ENCODE measurements around the gene NET1. TPM values are rescaled to one million over a fixed set of nuclear protein-coding genes. Genes with fewer than 3 reads are reported as not detected.

NET1 gene
- total RNA-seq, result 100 to 1,000 TPM; 272 to 430 (median 363) TPM

DNA sequence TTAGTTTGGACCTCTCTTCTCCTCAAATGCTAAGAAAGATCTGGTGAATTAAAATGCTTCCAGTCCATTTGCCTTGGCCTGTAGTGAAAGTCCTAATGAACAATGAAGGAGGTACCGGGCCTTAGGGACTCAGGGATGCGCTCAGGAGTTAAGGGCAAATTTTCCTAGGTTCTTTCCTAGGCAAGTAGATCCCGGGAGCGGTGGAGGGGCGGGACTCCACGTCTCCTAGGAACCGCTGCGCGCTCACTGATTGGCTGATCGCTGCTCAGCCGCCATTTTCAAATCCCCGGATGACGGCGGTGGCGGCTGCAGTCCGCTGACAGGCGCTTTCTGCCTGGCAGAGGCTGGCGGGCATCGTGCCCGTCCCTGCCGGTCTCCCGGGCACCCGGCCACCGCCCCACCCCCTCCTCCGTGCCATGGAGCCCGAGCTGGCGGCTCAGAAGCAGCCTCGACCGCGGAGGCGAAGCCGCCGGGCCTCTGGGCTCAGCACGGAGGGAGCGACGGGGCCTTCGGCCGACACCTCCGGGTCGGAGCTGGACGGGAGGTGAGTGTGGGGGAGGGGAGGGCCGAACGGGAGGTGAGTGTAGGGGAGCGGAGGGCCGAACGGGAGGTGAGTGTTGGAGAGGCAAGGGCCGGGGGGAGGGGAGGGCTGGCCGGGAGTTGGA, at the start of gene NET1:
Gene NET1 (plus strand): TSS at position 281 of the 665 bp plus-strand sequence. CDS start 136 bp downstream, at position 417.
- TF ChIP-seq EP300 (IDR thresholded peaks at IDR 0.05), result no peak
- peak; percentile 69 to 70 for TF ChIP-seq POLR2AphosphoS5 (IDR thresholded peaks at IDR 0.05)
- no peak for TF ChIP-seq CTCF (IDR thresholded peaks at IDR 0.05)
- TF ChIP-seq POLR2A (IDR thresholded peaks at IDR 0.05; ENCODE audit: low read depth), result peak; percentile 29
- intact Hi-C loops (cut with DNase I), result no loop called here
- DNase-seq (ENCODE audit: extremely low spot score), result peak; percentile 96
- peak within 1 kb of the TSS; percentile 74 to 93 (median 84) for H3K4me3 ChIP-seq
- peak within 1 kb of the TSS; percentile 82 to 86 (median 82) for H3K27ac ChIP-seq (replicated peaks in 1 of 4)
- H3K36me3 ChIP-seq, result no peaks in the 10 kb centered on the region
- no peaks in the 10 kb centered on the region for H3K9me3 ChIP-seq
- H3K4me1 ChIP-seq, result peaks cover 4 to 23% (median 19%) of the 10 kb centered on the region in 4 donors
- WGBS, result 0% methylated on average over 17 of the region's 48 CpGs
- no peaks in the 10 kb centered on the region for H3K27me3 ChIP-seq

DNA sequence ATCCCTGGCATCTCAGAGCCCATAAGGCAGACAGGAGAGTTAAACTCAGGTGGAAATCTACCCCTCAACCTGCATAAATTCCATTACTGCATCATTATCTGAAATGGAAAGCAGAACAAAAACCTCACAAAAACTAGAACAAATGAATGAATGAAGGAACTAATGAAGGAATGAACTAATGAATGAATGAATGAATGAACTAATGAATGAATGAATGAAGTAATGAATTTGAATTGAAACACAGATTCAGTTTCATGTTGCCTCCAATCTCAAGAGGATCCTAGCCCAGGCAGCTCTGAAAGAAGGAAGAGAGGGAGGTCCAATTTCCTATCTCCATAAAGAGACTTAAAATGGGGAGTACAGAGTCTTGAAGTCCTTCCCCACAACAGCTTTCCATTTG, 49.5 kb upstream of the NET1 start:
- Histone ChIP-seq H3K4me3 (no peak overlapping the region), H3K4me1 (no peaks in the 10 kb centered on the region), H3K27me3 (peaks cover 0 to 40% (median 2%) of the 10 kb centered on the region in 4 donors), H3K36me3 (no peaks in the 10 kb centered on the region), H3K27ac (replicated peaks in 1 of 4) (no peak overlapping the region), H3K9me3 (no peaks in the 10 kb centered on the region)
- intact Hi-C loops (cut with DNase I), result no loop called here
- TF ChIP-seq POLR2AphosphoS5 (IDR thresholded peaks at IDR 0.05), result no peak
- no peak for TF ChIP-seq EP300 (IDR thresholded peaks at IDR 0.05)
- no peak for TF ChIP-seq POLR2A (IDR thresholded peaks at IDR 0.05; ENCODE audit: low read depth)
- no peak for TF ChIP-seq CTCF (IDR thresholded peaks at IDR 0.05)
- DNase-seq (ENCODE audit: extremely low spot score), result no peak

DNA sequence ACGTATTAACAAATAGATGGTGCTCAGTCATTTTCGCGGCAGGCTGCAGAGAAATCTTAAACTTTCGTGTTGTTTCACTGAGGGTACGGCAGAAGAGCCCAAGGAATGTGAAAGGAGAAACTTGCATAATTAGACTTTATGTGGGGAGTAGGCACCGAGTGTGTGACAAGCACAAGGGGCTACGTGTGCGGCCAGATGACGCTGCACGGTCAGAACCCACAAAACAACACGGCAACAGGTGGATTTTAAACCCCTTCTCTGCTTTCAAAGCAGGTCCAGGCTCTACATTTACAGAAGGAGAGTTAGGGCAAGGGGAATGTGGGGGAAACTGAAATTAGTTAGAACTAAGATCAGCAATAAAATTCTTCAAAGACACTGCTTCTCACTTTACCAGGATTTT, 48.0 kb upstream of the NET1 start:
- Histone ChIP-seq H3K27me3 (peaks cover 0 to 36% (median 2%) of the 10 kb centered on the region in 4 donors), H3K36me3 (no peaks in the 10 kb centered on the region), H3K27ac (replicated peaks in 1 of 4) (no peak overlapping the region), H3K4me1 (no peaks in the 10 kb centered on the region), H3K4me3 (no peak overlapping the region), H3K9me3 (no peaks in the 10 kb centered on the region)
- TF ChIP-seq POLR2A (IDR thresholded peaks at IDR 0.05; ENCODE audit: low read depth), result no peak
- no peak for TF ChIP-seq CTCF (IDR thresholded peaks at IDR 0.05)
- TF ChIP-seq EP300 (IDR thresholded peaks at IDR 0.05), result no peak
- TF ChIP-seq POLR2AphosphoS5 (IDR thresholded peaks at IDR 0.05), result no peak
- DNase-seq (ENCODE audit: extremely low spot score), result no peak
- 84% methylated on average over 11 of the region's 11 CpGs for WGBS
- intact Hi-C loops (cut with DNase I), result no loop called here

DNA sequence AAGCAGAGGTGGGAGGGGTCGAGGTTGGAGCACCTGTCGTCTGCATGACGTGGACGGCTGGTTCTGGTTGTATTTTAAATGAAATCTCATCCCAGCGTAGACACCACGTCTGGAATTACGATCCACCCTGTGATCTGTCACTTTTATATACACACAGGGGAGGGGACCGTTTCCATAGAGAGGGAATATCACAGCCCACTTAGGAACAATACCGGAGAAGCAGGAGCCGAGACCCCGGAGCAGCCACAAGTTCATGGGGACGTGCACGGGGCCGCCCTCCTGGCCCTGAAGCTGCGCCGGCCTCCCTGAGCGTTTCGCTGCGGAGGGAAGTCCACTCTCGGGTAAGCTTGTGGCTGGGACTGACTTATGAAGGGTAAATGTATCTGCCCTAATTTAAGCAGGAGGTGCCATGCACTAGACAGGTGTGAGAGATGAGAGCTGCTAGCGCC, 47.4 kb upstream of the NET1 start, which contains the start of gene UCN3:
Gene UCN3 (plus strand): TSS at position 77 of the 449 bp plus-strand sequence. CDS start 8,755 bp downstream, outside the sequence.
- Histone ChIP-seq H3K4me1 (no peaks in the 10 kb centered on the region), H3K27ac (replicated peaks in 1 of 4) (no peak within 1 kb of the TSS), H3K9me3 (no peaks in the 10 kb centered on the region), H3K36me3 (no peaks in the 10 kb centered on the region), H3K27me3 (peaks cover 0 to 36% (median 2%) of the 10 kb centered on the region in 4 donors), H3K4me3 (no peak within 1 kb of the TSS)
- WGBS, result 69% methylated on average over 18 of the region's 21 CpGs
- no peak for TF ChIP-seq POLR2AphosphoS5 (IDR thresholded peaks at IDR 0.05)
- no peak for TF ChIP-seq CTCF (IDR thresholded peaks at IDR 0.05)
- TF ChIP-seq POLR2A (IDR thresholded peaks at IDR 0.05; ENCODE audit: low read depth), result no peak
- no peak for TF ChIP-seq EP300 (IDR thresholded peaks at IDR 0.05)
- intact Hi-C loops (cut with DNase I), result no loop called here
- DNase-seq (ENCODE audit: extremely low spot score), result no peak

Measured in esophagus muscularis mucosa (tissue), 4 donors.